NCI-H82 treated with DMSO at 0.1 percent for 48 hours (cell line): ENCODE results near the gene RSPO1.
"Not testable (repeated sequence)": the region's sequence is repeated elsewhere in the genome, so short reads cannot be mapped to it uniquely, and the experiment has no call there.

Source experiments
- DNase-seq: peaks from one replicate; lab custom pipeline; 2025; ENCODE audit not compliant: unreplicated experiment; lab: John Stamatoyannopoulos, UW

Gene RSPO1

GRCh38 chr1:37621326-37621870 lies 13.3 kb downstream of the RSPO1 start:
- no peak for DNase-seq

DNA sequence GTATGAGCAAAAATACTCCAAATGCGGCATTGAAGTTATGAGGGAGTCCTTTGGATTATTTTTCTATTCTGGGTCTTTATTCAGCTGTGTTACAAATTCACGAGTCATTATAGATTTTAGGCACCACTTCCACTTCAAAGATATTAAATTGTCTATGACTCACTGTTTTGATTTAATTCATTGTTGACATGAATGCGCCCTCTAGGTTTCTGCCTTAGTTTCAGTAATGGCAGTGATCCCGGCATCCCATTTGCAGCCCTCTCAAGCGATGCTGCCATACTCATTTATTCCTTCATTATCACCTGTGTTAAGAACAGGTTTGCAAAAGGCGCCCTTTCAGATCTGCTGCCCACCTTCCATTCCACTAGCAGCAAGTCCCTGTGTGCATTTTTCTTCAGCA lies 14.0 kb downstream of the RSPO1 start:
- no peak for DNase-seq

DNA sequence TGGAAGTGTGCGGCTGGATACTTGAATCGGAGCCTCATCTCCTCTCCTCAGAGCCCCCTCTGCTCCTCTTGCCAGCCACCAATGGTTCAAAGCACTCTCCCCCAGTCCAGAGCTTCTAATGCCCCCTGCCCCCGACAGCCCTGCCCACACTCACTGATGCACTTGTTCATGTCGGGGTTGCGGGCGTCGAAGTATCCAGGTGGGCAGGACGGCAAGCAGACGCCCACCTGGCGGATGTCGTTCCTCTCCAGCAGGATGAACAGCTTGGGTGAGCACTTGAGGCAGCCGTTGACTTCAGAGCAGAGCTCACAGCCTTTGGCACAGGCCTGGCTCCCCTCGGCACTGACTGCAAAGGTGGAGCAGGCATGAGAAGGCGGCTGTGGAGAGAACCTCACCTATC lies 18.4 kb downstream of the RSPO1 start:
- no peak for DNase-seq

GRCh38 chr1:37614105-37614504 lies 20.6 kb downstream of the RSPO1 start:
- no peak for DNase-seq

DNA sequence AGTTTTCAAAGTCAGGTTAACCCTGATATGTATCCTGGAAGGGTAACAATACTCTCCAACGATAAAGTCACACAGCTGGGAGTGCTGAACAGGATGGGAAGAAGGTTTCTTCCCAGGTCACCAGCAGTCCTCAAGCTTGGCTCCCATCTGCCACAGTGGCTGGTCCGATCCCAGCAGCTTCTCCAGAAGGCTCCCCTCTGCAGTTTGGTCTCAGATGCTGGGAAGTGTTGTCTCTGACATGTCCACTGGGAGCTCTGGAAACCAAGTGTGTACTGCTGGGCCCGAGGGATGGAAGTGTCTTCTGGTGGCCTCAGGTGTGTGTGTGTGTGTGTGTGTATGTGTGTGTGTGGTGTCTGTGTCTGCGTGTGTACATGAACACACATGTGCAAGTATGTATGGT lies 22.5 kb downstream of the RSPO1 start:
- DNase-seq, result no peak

DNA sequence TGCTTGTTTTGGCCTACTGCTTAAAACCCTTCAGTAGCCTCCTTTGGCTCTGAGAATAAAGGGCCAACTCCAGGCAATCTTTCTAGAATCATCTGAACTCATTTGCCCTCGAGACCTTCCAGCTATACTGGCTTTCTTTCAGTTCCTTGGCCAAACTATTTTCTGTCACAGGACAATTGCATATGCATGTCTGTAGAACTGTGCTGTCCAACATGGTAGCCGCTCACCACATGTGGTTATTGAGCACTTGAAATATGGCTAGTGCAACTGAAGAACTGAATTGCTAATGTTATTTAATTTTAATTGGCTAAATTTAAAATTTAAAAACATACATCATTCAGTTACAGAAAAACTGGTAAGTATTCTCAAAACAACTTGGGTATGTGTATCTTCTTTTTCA lies 24.7 kb downstream of the RSPO1 start:
- no peak for DNase-seq

- DNase-seq, result no peak
Observed at GRCh38 chr1:37609002-37609401, 25.7 kb downstream of the RSPO1 start.

- DNase-seq, result no peak
Observed at GRCh38 chr1:37606481-37607263, 28.0 kb downstream of the RSPO1 start.

GRCh38 chr1:37605806-37606474 lies 28.8 kb downstream of the RSPO1 start:
- no peak for DNase-seq

DNA sequence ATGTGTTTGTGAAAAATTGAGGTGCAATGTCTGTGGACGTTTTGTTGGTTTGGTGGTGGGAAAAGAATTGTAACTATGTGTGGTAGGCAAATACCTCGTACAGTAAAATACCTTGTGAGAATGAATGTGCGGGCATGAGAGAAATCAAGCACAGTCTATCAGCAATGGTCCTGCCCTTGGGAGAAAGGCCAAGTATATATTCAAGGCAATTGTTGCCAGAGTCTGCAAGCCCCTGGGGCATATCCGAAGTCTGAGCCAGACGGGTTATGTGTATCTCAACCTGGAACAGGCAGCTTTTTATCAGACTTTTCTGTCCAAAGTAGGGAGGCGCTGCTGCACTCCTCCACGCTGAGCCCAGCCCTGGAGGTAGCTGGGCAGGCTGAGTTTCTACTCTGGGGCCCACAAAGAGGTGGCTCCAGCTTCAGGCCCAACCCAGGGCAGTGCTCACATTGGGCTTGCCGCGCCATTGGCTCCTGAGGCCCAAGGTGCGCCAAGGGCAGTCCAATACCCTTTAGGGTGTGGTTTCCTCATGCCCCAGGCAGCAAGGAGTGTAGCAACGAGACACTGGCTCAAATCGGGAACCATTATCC lies 29.5 kb downstream of the RSPO1 start:
- DNase-seq, result no peak

DNA sequence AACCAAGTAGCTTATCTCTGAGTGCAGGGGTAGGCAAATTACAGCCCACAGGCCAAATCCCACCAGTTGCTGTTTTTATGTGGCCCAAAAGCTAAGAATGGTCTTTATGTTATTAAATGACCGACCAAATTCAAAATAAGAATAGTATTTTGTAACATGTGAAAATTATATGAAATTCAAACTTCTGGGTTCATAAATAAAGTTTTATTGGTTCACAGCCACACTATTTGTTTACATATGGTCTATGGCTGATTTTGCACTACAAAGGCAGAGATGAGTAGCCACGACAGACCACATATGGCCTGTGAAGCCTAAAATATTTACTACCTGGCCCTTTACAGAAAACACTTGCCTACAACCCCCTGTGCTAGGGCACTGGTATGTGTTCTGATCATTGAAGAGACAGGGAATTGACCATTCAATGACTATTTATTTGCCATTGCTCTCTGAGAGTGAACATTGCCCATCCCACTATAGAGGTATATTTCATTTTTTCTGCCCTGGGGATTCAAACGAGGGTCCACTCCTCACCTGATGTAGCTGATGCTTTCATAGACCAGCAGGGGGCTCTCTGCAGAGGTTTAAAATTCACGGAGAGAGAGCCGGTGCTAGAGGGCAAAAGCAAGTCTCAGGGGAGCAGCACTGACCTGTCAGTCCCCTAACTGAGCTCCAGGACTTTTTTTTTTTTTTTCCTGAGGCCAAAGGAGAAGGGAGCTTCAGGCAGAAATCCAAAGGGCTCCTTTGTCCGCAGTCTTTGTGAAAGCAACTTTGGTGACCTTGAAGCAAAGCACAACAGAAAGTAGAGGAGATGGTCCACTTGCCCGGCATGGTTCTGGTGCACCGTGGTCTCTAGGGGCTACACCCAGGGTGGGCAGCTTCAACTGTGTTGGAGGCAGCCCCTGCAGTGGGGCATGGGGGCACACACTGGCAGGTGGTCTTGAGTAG lies 31.7 kb downstream of the RSPO1 start:
- peak; percentile 48 for DNase-seq

- DNase-seq, result no peak
Observed at GRCh38 chr1:37601441-37601840, 33.3 kb downstream of the RSPO1 start.

DNA sequence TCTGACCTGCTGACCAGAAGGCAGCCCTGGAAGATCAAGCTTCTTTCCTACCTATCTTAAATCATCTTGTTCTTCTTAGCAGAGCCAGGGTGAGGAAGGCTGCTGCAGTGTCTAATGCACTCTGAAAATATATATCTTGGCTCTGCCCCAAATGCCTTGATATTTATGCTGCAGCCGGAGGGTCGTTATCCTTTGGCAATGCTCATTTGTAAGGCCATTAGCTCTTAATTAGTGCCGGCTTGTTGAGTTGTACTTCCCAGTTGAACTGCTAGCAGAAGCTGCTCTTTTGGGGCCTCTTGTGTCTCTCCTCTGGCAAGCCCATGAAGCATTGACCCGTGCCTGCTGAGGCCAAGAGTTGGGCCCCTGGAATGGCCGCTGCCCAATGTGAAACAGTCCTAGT lies 34.8 kb downstream of the RSPO1 start:
- no peak for DNase-seq

GRCh38 chr1:37596182-37596667 lies 38.5 kb downstream of the RSPO1 start:
- no peak for DNase-seq

DNA sequence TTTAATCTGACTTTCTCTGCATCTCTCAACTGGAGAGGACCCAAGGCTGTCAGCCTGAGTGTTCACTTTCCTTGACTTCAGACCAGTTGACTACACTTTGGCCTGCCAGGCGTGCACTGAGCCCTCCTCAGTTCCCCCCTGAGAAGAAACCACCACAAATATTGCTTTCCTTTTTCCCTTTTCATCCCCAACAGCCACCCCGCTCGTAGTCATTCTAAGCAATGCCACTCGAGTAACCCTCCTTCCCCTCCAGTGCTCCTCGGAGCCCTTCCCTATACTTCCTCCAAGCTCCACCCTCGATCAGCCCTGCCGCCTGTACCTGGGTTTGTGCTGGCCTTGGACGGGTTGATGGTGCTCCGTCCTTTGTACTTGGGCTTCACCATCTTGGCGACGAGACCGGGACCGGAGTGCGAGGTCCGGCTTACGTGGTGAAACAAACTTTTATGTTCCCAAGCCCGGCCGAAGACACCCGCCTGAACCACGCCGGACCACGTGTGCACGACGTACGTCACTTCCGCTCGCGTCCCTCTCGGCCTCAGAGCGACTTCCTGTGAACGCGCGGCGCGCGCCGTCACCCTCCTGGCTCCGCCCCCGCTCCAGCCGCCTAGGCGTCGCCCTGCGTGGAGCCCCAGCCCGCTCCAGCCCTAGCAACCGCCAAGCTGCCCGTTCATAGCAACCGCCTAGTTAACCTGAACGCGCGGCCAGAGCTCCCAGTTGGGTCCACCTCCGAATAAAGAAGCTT lies 39.1 kb downstream of the RSPO1 start, which contains the start of gene GNL2:
GNL2 (minus strand) TSS at position 498 of the 742 bp plus-strand sequence; CDS start at position 383, 115 bp downstream.
- DNase-seq, result peak; percentile 85

DNA sequence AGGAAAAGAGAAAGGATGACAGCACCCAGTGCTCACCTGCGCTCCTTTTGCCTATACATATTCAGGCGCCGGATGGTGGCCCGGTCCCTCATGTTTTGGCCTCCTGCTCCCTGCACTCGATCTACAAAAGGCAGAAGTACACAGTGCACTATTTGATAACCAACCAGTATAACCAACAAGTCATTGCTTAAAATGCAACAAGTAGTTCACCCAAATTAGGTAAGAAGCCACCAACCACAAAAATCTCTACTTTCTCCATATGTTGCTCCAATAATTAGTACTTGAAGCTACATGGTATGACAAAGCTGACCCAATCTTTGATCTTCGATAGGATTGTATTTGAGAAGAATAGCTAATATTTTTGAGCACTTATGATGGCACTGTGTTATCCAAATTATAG lies 41.0 kb downstream of the RSPO1 start:
- no peak for DNase-seq

DNA sequence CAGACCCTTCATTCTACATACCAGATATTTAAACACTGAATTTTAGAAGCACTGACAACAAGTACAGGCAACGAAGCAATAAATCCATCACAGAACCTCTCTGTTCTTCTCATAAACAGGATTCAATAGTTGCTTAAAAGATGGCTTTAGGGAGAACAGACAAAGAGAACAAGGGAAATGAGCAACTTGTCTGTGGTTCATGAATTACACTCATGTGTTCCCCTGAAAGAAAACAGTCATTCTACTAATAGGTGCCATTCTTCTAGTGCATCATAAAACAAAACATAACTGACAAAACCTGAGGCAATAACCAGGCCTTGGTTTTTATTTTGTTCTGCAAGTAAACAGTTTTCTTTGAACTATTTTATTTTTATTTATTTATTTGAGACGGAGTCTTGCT lies 45.8 kb downstream of the RSPO1 start:
- no peak for DNase-seq

DNA sequence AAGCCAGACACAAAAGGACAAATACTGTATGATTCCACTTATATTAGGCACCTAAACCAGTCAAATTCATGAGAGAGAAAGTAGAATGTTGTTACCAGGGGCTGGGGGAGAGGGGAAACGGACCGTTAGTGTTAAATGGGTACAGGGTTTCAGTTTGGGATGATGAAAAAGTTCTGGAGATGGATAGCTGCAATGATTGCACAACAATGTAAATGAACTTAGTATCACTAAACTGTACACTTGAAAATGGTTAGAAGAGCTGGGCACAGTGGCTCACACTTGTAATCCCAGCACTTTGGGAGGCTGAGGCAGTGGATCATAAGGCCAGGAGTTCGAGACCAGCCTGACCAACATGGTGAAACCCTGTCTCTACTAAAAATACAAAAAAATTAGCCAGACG lies 50.1 kb downstream of the RSPO1 start:
- DNase-seq, result not testable (repeated sequence)

- no peak for DNase-seq
Observed at GRCh38 chr1:37575692-37576091, 59.0 kb downstream of the RSPO1 start.
